ENCODE results near the gene ABCC3. TPM values are rescaled to one million over a fixed set of nuclear protein-coding genes. Genes with fewer than 3 reads are reported as not detected.

Gene ABCC3
- total RNA-seq, 1 donor from 2014 or later = 0.20 TPM

DNA sequence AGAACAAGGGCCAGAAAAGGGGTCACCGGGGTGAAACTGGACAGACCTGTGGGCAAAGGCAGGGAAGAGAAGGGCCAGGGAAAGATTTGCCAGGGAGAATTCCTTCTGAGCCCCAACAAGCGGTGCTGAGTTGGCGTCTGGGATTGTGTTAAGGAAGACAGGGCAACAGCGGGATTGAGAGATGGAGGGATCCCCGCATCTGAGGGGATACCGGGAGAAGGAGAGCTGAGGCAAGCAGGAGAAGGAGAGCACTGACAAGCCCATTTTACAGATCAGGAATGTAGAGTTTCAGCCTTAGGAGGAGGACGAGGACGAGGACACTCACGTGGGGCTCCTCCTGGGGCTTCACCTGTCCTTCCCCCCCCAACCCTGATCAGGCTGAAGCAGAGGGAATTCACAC, 998 bp upstream of the ABCC3 start:
- Mint-ChIP-seq H3K27me3 (peaks cover 66% of the 10 kb centered on the region), H3K27ac (no peak overlapping the region), H3K4me3 (no peak overlapping the region), H3K36me3 (ENCODE audit: low read depth) (no peaks in the 10 kb centered on the region), H3K4me1 (peaks cover 7% of the 10 kb centered on the region), H3K9me3 (no peaks in the 10 kb centered on the region)
- ATAC-seq (ENCODE audit: low read depth) = no peak
- POLR2A ChIA-PET = no interaction called here
- TF ChIP-seq, protein P1, sequence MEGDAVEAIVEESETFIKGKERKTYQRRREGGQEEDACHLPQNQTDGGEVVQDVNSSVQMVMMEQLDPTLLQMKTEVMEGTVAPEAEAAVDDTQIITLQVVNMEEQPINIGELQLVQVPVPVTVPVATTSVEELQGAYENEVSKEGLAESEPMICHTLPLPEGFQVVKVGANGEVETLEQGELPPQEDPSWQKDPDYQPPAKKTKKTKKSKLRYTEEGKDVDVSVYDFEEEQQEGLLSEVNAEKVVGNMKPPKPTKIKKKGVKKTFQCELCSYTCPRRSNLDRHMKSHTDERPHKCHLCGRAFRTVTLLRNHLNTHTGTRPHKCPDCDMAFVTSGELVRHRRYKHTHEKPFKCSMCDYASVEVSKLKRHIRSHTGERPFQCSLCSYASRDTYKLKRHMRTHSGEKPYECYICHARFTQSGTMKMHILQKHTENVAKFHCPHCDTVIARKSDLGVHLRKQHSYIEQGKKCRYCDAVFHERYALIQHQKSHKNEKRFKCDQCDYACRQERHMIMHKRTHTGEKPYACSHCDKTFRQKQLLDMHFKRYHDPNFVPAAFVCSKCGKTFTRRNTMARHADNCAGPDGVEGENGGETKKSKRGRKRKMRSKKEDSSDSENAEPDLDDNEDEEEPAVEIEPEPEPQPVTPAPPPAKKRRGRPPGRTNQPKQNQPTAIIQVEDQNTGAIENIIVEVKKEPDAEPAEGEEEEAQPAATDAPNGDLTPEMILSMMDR (IDR thresholded peaks at IDR 0.05) = no peak
- intact Hi-C loops (cut with micrococcal nuclease) = no loop called here
- DNase-seq = no peak
- CTCF ChIA-PET = no interaction called here

DNA sequence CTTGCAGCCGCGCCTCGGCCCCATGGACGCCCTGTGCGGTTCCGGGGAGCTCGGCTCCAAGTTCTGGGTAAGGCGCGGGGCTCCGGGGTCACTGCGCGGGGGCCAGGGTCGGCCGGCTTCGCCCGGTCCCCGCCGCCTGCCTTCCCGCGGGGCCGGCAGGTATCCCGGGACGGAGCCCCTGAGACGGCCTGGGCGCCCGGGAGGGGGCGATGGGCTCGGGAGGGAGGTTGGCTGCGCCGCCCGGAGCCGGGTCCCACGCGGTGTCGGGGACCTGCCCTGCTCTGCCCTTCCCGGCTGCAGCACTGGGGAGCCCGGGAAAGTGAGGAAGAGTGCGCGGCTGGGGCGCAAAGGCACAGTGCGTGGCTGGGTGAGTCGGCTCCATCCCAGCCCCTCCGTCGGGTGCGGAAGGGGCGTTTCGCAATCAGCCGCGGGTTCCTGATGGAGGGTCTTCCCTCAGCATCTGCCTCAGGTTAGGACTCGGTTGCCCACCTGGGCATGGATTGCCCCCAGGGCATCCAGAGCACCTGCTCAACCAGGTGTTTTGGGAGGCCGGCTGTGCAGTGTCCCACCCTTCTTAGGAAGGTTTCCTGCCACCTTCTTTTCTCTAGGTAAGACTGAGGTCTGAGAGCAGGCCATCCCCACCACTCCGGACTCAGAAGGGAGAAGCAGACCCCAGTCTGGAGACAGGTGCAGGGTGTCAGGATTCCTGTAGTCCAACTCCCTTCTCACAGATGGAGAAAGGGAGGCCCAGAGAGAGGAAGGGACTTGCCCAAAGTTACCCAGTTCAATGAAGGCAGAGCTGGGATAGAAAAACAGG, 442 bp downstream of the ABCC3 start:
- Mint-ChIP-seq H3K36me3 (ENCODE audit: low read depth) (no peaks in the 10 kb centered on the region), H3K4me3 (no peak overlapping the region), H3K27ac (no peak overlapping the region), H3K27me3 (peaks cover 62% of the 10 kb centered on the region), H3K4me1 (peaks cover 7% of the 10 kb centered on the region), H3K9me3 (no peaks in the 10 kb centered on the region)
- intact Hi-C loops (cut with micrococcal nuclease) = no loop called here
- no peak for DNase-seq
- POLR2A ChIA-PET = no interaction called here
- TF ChIP-seq, protein P1 (IDR thresholded peaks at IDR 0.05) = no peak
- CTCF ChIA-PET = interaction anchor here (2.3 kb wide), 1 partner anchor 9 kb away, joined by 5 read pairs; no protein-coding TSS in a partner anchor
- no peak for ATAC-seq (ENCODE audit: low read depth)

DNA sequence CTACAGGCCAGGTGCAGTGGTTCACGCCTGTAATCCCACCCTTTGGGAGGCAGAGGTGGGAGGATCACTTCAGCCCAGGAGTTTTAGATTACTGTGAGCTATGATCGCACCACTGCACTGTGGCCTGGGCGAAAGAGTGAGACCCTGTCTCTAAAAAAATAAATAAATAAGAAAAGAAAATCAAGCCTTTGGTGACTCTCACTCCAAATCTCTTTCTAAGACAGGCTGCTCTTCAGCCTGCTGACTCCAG, 976 bp downstream of the ABCC3 start:
- H3K9me3 Mint-ChIP-seq = no peaks in the 10 kb centered on the region
- CTCF ChIA-PET = interaction anchor here (2.3 kb wide), 1 partner anchor 10 kb away, joined by 5 read pairs; no protein-coding TSS in a partner anchor
- H3K4me1 Mint-ChIP-seq = peaks cover 7% of the 10 kb centered on the region
- POLR2A ChIA-PET = no interaction called here
- intact Hi-C loops (cut with micrococcal nuclease) = no loop called here
- no peaks in the 10 kb centered on the region for H3K36me3 Mint-ChIP-seq (ENCODE audit: low read depth)
- DNase-seq (no peak), ATAC-seq (ENCODE audit: low read depth) (no peak)
- no peak overlapping the region for H3K4me3 Mint-ChIP-seq
- peaks cover 60% of the 10 kb centered on the region for H3K27me3 Mint-ChIP-seq
- TF ChIP-seq, protein P1 (IDR thresholded peaks at IDR 0.05) = no peak
- H3K27ac Mint-ChIP-seq = no peak overlapping the region

DNA sequence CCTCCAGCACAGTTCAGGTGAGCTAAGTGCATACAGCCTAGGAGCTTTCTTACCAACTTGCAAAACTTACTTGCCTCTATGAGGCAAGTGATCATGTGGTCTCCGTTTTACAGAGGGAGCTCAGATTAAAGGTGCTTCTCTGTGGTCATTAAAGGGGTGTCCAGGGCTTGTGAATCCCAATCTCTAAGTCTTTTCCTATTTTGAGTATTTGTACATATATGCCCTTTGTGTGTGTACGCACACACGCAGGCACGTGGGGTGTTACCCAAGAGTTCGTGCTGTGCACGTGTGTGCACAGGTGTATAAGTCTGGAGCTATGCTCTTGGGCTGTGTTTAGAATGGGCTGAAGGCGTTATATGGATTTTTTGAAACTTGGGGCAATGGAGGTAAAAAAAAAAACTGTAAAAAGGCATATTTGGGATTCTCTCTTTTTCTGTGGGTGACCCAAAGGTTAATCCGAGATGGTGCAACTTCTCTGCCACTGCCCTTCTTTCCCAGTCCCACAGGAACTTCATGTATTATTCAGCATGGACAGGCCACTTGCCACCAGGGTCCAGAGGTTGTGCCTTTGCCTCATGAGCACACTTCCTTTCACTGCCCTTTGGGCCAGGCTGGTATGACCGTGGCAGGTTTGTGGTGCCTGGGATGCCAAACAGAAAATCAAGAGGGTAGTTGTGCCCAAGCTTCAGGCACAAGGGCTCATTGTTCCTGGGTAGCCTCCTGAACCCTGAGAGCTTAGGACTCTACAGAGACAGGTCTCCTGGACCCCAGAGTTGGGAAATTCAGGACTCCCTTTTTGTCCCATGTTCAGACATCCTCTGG, 1.5 kb downstream of the ABCC3 start:
- peaks cover 7% of the 10 kb centered on the region for H3K4me1 Mint-ChIP-seq
- no peaks in the 10 kb centered on the region for H3K9me3 Mint-ChIP-seq
- intact Hi-C loops (cut with micrococcal nuclease) = no loop called here
- no peak overlapping the region for H3K4me3 Mint-ChIP-seq
- DNase-seq (no peak), ATAC-seq (ENCODE audit: low read depth) (no peak)
- CTCF ChIA-PET = interaction anchor here (2.3 kb wide), 1 partner anchor 10 kb away, joined by 5 read pairs; no protein-coding TSS in a partner anchor
- TF ChIP-seq, protein P1 (IDR thresholded peaks at IDR 0.05) = no peak
- no peak overlapping the region for H3K27ac Mint-ChIP-seq
- POLR2A ChIA-PET = no interaction called here
- no peaks in the 10 kb centered on the region for H3K36me3 Mint-ChIP-seq (ENCODE audit: low read depth)
- H3K27me3 Mint-ChIP-seq = peaks cover 54% of the 10 kb centered on the region

DNA sequence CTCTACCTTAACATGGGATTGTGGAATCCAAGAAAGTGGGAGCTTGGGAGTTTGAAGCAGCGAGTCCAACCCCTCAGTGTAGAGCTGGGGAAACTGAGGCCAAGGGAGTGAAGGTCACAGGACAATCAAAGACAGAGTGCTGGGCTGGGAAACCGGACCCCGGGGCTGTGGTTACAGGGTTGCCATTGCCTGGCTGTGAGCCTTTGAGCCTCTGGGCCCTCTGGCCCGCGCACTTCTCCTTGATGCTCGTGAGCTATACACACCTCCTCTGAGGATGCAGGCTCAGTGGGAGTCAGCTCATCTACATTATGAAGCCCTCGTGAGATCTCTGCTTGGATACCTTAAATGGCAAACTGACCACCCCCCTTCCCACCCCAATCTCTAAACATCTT, 2.1 kb downstream of the ABCC3 start:
- ATAC-seq (ENCODE audit: low read depth) (no peak), DNase-seq (no peak)
- TF ChIP-seq, protein P1 (IDR thresholded peaks at IDR 0.05) = no peak
- H3K27ac Mint-ChIP-seq = no peak overlapping the region
- H3K36me3 Mint-ChIP-seq (ENCODE audit: low read depth) = no peaks in the 10 kb centered on the region
- ChIA-PET POLR2A (no interaction called here), CTCF (interaction anchor here (2.3 kb wide), 1 partner anchor 11 kb away, joined by 5 read pairs; no protein-coding TSS in a partner anchor)
- no peak overlapping the region for H3K4me3 Mint-ChIP-seq
- peaks cover 7% of the 10 kb centered on the region for H3K4me1 Mint-ChIP-seq
- H3K9me3 Mint-ChIP-seq = no peaks in the 10 kb centered on the region
- intact Hi-C loops (cut with micrococcal nuclease) = no loop called here
- peaks cover 50% of the 10 kb centered on the region for H3K27me3 Mint-ChIP-seq

Data from activated B cell treated with CpG ODN at 0.5 μM for 24 hours (primary cell).